Measurements from ENCODE around the gene ATP11C.
A peak's percentile ranks its signal among the peaks of the same experiment; 100 is the strongest.
"Not testable (repeated sequence)": the region's sequence is repeated elsewhere in the genome, so short reads cannot be mapped to it uniquely, and the experiment has no call there.

The ATP11C gene

GRCh38 chrX:139967300-139967699 lies 34.4 kb upstream of the ATP11C start:
- H3K4me1 ChIP-seq (ENCODE audit: insufficient read depth, low read length): no peaks in the 10 kb centered on the region
- ATAC-seq (ENCODE audit: insufficient read depth, low read depth) (no peak), DNase-seq (no peak)
- no peak overlapping the region for H3K4me2 ChIP-seq (ENCODE audit: insufficient read depth, low read length)
- no peak overlapping the region for H3K4me3 ChIP-seq (ENCODE audit: low read depth in 1 of 2, low read length in 2 of 2)
- no peaks in the 10 kb centered on the region for H3K27me3 ChIP-seq (ENCODE audit: insufficient read depth, low read length, poor library complexity)
- TF ChIP-seq CTCF (IDR thresholded peaks at IDR 0.05; ENCODE audit: borderline replicate concordance, extremely low read depth, low read length, poor library complexity, severe bottlenecking): peak; percentile 22
- no peak for TF ChIP-seq EZH2 (IDR thresholded peaks at IDR 0.05; ENCODE audit: borderline replicate concordance, low read depth, low read length, severe bottlenecking)
- H4K20me1 ChIP-seq (ENCODE audit: insufficient read depth, low read length): no peaks in the 10 kb centered on the region
- H3K79me2 ChIP-seq (ENCODE audit: insufficient read depth, low read length): no peaks in the 10 kb centered on the region
- H3K36me3 ChIP-seq (ENCODE audit: insufficient read depth, low read length): no peaks in the 10 kb centered on the region
- H3K9me3 ChIP-seq (ENCODE audit: insufficient read depth, low read length, severe bottlenecking): no peaks in the 10 kb centered on the region
- H3K27ac ChIP-seq (ENCODE audit: low read length): no peak overlapping the region
- no peak overlapping the region for H3K9ac ChIP-seq (ENCODE audit: low read depth, low read length)
- H2AFZ ChIP-seq (ENCODE audit: low read depth, low read length): no peak overlapping the region

- H4K20me1 ChIP-seq (ENCODE audit: insufficient read depth, low read length); H3K27me3 ChIP-seq (ENCODE audit: insufficient read depth, low read length, poor library complexity); H3K27ac ChIP-seq (ENCODE audit: low read length); H3K4me1 ChIP-seq (ENCODE audit: insufficient read depth, low read length); H3K4me3 ChIP-seq (ENCODE audit: low read depth in 1 of 2, low read length in 2 of 2); H3K9me3 ChIP-seq (ENCODE audit: insufficient read depth, low read length, severe bottlenecking); H3K36me3 ChIP-seq (ENCODE audit: insufficient read depth, low read length); H3K9ac ChIP-seq (ENCODE audit: low read depth, low read length); H3K79me2 ChIP-seq (ENCODE audit: insufficient read depth, low read length); H3K4me2 ChIP-seq (ENCODE audit: insufficient read depth, low read length); H2AFZ ChIP-seq (ENCODE audit: low read depth, low read length); ATAC-seq (ENCODE audit: insufficient read depth, low read depth): not testable (repeated sequence)
- TF ChIP-seq CTCF (IDR thresholded peaks at IDR 0.05; ENCODE audit: borderline replicate concordance, extremely low read depth, low read length, poor library complexity, severe bottlenecking): peak; percentile 29
- DNase-seq: peak; percentile 5
Observed at GRCh38 chrX:139966159-139966558, 33.3 kb upstream of the ATP11C start.

GRCh38 chrX:139965421-139965820 lies 32.6 kb upstream of the ATP11C start, which contains the start of gene CXorf66:
CXorf66 (minus strand) TSS chrX:139965521; CDS start chrX:139965496, 25 bp downstream.
- Histone ChIP-seq H3K27me3 (ENCODE audit: insufficient read depth, low read length, poor library complexity) (no peaks in the 10 kb centered on the region), H3K4me1 (ENCODE audit: insufficient read depth, low read length) (no peaks in the 10 kb centered on the region), H4K20me1 (ENCODE audit: insufficient read depth, low read length) (no peaks in the 10 kb centered on the region), H3K4me2 (ENCODE audit: insufficient read depth, low read length) (no peak within 1 kb of the TSS), H3K9me3 (ENCODE audit: insufficient read depth, low read length, severe bottlenecking) (no peaks in the 10 kb centered on the region), H3K79me2 (ENCODE audit: insufficient read depth, low read length) (no peaks in the 10 kb centered on the region), H2AFZ (ENCODE audit: low read depth, low read length) (no peak within 1 kb of the TSS), H3K36me3 (ENCODE audit: insufficient read depth, low read length) (no peaks in the 10 kb centered on the region), H3K9ac (ENCODE audit: low read depth, low read length) (no peak within 1 kb of the TSS), H3K27ac (ENCODE audit: low read length) (no peak within 1 kb of the TSS), H3K4me3 (ENCODE audit: low read depth in 1 of 2, low read length in 2 of 2) (no peak within 1 kb of the TSS)
- ATAC-seq (ENCODE audit: insufficient read depth, low read depth): no peak
- DNase-seq: no peak
- TF ChIP-seq CTCF (IDR thresholded peaks at IDR 0.05; ENCODE audit: borderline replicate concordance, extremely low read depth, low read length, poor library complexity, severe bottlenecking) (no peak), EZH2 (IDR thresholded peaks at IDR 0.05; ENCODE audit: borderline replicate concordance, low read depth, low read length, severe bottlenecking) (no peak)

GRCh38 chrX:139961091-139961490 lies 28.2 kb upstream of the ATP11C start:
- DNase-seq; H3K27ac ChIP-seq (ENCODE audit: low read length); H3K9ac ChIP-seq (ENCODE audit: low read depth, low read length); H3K4me1 ChIP-seq (ENCODE audit: insufficient read depth, low read length); H3K4me2 ChIP-seq (ENCODE audit: insufficient read depth, low read length); H3K79me2 ChIP-seq (ENCODE audit: insufficient read depth, low read length); H3K36me3 ChIP-seq (ENCODE audit: insufficient read depth, low read length); H3K4me3 ChIP-seq (ENCODE audit: low read depth in 1 of 2, low read length in 2 of 2); ATAC-seq (ENCODE audit: insufficient read depth, low read depth); H2AFZ ChIP-seq (ENCODE audit: low read depth, low read length); H3K9me3 ChIP-seq (ENCODE audit: insufficient read depth, low read length, severe bottlenecking); H3K27me3 ChIP-seq (ENCODE audit: insufficient read depth, low read length, poor library complexity); H4K20me1 ChIP-seq (ENCODE audit: insufficient read depth, low read length): not testable (repeated sequence)

Data from DND-41 (cell line).